HG03521 (cell line): Measurements from ENCODE around the gene C1orf115.
"Not testable (repeated sequence)": the region's sequence is repeated elsewhere in the genome, so short reads cannot be mapped to it uniquely, and the experiment has no call there.

ENCODE experiments used
- ATAC-seq: cut with Tn5 transposase; IDR thresholded peaks from one replicate; pipeline ENCODE4 v1.9.1; 2021; ENCODE audit warnings: mild to moderate bottlenecking, moderate library complexity; ENCODE audit not compliant: unreplicated experiment

The C1orf115 gene

DNA sequence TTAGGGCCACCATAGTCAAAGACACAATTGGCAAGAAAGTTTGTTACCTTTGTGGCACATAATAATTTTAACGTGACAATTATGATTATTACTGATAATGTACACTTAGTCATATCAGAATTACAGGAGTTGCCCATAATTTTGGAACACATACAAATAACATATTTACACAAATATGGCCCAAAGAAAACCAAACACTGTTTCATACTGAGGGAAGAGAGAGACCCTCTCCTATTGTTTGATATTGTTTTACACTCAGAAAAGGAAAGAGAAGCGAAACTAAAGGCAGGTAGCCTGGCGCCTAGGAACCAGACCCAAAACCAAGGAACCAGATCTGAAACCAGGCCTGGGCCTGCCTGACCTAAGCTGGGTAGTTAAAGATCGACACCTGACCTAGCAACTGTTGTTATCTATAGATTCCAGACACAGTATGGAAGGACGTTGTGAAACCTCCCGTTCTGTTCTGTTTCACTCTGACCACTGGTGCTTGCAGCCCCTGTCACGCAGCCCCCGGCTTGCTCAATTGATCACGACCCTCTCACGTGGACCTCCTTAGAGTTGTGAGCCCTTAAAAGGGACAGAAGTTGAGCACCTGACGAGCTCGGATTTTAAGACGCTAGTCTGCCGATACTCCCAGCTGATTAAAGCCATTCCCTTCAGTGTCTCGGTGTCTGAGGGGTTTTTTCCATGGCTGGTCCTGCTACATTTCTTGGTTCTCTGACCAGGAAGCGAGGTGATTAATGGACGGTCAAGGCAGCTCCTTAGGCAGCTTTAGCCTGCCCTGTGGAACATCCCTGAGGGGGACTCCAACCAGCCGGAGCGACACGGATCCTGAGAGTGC, 27.9 kb downstream of the C1orf115 start:
- no peak for ATAC-seq

DNA sequence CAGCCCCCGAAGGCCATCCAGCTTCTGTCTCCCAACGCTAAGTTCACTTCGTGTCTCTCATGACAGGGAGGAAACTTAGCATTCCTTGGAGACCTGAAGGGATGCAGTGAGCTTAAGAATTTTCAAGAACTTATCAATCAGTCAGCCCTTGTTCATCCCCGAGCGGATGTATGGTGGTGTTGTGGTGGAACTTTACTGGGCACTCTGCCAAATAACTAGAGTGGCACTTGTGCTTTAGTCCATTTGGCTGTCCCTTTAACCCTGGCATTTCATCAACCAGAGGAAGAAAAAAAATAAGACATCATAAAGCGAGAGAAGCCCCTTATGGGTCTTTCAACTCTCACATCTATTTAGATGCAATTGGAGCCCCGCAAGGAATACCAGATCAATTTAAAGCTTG, 31.1 kb downstream of the C1orf115 start:
- ATAC-seq, result not testable (repeated sequence)

DNA sequence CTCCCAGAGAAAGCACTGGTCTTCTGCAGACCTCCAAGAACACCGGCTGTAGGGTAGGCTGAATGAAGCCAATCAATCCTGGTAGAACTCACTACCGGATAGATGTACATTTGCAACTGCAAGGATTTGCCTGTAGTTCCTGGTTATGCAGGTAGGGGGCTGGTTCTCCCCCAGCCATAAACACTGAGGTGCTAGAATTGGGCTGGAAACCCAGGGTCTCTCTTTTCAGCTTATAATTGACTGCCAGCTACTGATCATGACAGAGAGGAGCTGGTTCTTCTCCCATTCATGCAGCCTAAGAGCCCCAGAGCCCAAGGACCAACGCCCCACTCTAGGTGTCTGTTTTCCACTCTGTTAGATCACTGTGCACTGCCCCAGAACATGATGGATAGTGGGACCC, 36.5 kb downstream of the C1orf115 start:
- no peak for ATAC-seq

DNA sequence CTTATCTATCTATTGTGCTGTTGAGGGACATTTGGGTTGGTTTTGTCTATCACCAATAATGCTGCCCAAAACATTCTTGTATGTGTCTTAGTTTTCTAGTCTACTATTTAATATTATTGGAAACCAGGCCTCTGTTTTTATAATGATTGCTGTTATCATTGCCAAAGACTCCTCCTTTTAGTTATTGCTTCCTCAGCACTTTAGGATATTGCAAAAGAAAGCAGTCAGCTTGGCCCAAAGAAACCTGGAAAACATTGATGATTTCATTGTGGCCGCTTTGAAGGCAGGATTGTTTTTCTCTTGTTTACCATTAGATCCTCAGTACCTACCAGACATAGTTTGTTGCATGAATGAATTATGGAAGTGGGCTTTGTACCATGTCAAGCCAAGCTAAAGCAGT, 37.4 kb downstream of the C1orf115 start:
- ATAC-seq, result no peak

DNA sequence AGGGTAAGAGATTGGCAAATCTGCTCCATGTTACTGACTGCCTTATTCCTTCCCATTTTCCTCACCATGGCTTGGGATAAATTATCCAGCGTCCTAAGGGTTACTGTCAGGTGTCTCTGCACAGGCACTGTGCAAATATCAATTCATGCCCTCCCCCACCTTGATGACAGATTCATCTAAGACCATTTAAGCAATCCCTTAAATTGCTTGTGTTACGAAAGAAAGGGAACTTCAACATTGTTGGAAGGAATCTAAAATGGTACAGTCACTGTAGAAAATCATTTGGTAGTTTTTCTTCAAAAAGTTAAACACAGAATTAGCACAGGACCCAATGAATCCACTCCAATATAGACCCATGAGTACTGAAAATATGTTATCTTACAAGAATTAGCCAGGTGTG, 40.3 kb downstream of the C1orf115 start:
- ATAC-seq, result no peak

DNA sequence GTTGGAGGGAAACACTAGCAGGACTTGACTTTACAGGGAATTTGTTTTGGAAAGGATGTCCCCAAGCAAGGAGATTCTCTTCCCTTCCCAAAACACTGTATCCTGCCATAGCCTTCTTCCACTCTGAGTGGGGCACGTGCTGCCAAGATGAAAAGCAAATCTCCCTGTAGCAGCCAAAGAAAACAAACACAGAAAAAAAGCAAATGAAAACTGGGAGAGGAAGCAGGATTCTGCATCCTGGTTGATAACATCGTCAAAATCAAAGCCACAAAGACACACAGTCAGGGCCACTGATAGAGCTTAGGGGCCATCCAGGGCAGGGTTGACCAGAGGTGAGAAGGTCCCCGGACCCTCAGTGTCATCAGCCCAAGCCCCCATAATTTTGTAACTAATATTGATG, 42.0 kb downstream of the C1orf115 start:
- ATAC-seq, result no peak

DNA sequence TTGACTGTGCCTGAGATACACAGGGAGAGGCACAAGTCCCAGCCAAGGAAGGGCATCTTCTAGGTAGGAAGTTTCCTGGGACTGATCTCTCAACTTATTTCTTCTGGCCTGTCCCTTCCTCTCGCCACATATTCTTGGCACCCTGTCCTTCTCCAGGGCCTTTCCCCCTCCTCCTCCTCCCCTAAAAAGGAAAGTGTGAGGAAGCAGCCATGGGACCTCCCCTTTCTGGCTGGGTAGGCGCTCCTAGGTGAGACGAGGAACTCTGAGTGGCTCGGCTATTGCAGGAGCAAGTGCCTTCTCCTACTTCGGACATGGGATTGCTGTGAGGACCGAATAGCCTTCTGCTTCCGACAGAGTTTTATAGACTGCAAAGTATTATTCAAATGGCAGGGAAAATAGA, 42.5 kb downstream of the C1orf115 start:
- ATAC-seq, result no peak

DNA sequence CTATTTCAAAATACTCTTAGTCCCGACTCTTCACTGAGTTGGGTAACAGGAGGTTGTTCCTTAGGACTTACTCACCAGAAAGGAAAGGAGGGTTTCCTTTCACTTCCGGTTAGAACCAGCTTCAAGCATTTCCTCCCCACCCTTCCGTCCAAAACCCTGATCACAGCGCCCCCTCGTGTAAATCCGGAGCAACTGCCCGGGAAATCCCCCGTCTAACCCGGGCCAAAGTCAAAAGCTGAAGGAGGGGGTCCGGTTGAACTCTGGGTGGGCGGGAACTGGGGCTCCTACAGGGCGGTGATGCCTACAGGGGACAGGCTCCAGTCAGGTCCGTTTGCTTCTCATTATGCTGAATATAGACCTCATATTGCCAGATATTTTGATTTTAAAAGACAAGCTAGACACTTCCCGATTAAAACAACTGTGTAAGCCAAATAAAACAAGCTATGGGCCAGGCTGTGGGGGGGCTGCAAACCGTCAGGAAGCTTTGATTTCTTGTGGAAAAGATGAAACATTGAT, 43.0 kb downstream of the C1orf115 start:
- peak; percentile 95 for ATAC-seq

DNA sequence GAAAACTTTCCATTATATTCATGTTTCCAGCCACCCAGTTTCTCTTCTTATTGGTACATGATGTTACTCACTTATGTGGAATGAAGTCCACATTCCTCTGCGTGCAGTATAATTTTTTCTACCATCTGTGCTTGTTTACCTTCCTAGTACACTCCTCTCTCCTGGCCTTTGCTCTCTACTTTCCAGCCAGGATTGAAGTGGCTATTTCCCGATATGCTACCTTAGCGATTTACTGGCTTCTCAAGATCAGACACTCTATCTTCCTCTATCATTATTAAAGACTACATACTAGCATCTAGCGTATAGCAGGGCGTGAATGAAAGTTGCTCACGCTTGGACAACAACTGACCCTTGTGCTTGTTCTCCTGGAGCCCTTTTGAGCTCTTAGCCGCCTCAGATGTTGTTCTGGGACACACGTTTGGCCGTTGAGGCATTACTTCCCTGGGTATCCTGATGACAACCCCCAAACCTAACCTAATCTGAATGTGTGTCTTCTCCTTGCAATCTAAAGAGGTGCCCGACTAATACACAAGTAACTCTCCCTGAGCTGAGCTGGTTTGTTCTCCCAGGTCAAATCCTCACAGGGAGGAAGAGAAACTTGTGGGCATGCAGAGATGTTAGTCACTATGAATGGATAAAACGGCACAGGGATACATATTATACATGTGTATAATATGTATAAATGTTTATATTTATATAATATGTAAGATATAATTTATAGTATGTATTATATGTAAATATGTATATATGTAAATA, 44.6 kb downstream of the C1orf115 start:
- no peak for ATAC-seq

DNA sequence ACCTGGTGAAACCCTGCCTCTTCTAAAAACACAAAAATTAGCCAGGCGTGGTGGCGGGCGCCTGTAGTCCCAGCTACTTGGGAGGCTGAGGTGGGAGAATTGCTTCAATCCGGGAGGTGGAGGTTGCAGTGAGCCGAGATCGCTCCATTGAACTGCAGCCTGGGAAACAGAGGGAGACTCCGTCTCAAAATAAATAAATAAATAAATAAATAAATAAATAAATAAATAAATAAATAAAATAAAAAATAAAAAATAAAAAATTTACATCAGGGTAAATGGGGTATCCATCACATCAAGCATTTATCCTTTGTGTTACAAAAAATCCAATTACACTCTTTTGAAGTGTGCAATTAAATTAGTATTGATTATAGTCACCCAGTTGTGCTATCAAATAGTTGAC, 46.1 kb downstream of the C1orf115 start:
- not testable (repeated sequence) for ATAC-seq

DNA sequence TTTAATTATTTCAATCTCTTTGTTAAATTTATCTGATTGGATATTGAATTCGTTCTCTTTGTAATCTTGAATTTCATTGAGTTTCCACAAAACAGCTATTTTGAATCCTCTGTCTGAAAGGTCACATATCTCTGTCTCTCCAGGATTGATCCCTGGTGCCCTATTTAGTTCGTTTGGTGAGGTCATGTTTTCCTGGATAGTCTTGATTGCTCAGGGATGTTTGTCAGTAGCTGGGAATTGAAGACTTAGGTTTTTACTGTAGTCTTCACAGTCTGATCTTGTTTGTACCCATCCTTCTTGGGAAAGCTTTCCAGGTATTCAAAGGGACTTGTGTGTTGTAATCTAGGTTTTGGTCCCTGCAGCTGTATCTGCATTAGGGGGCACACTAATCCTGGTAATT, 51.2 kb downstream of the C1orf115 start:
- ATAC-seq, result no peak

DNA sequence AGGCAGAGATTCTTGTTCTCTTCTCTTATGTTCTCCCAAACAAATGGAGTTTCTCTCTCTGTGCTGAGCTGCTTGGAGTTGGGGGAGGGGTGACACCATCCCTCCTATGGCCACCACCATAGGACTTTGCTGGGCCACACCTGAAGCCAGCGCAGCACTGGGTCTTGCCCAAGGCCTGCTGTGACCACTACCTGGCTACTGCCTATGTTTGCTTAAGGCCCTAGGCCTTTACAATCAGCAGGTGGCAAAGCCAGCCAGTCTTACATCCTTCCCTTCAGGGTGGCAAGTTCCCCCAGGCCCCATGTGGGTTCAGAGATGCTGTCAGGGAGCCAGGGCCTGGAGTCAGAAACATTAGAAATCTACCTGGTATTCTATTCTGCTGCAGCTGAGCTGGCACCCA, 51.7 kb downstream of the C1orf115 start:
- no peak for ATAC-seq

DNA sequence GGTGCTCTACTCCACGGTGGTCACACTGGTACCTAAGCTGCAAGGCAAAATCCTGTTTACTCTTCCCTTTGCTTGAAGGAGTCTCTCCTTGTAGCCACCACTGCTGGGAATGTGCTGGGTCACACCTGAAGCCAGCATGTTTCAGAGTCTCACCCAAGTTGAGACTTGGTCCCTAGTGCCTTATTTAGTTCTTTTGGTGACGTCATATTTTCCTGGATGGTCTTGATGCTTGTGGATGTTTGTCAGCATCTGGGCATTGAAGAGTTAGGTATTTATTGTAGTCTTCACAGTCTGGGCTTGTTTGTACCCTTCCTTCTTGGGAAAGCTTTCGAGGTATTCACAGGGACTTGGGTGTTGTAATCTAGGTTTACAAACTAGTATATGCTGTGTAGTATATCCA, 52.4 kb downstream of the C1orf115 start:
- no peak for ATAC-seq

DNA sequence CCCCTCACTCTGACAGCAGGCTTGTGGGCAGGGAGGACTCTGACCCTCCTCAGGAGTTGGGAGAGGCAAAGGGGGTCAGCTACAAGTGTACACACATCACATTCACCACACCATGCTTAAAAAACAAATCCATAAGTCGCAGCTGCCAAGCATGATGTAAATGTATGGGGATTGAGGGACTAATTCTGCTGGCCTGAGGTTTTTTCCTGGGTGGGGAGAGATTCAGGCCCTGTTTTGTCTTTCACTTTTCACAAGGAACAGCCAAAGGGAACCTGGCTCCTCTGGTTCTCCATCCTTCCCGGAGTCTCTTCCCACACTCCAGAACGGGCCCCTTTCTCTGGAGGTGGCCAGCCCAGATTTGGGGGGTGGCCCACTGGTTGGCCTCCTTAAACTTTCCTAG, 56.7 kb downstream of the C1orf115 start:
- no peak for ATAC-seq

DNA sequence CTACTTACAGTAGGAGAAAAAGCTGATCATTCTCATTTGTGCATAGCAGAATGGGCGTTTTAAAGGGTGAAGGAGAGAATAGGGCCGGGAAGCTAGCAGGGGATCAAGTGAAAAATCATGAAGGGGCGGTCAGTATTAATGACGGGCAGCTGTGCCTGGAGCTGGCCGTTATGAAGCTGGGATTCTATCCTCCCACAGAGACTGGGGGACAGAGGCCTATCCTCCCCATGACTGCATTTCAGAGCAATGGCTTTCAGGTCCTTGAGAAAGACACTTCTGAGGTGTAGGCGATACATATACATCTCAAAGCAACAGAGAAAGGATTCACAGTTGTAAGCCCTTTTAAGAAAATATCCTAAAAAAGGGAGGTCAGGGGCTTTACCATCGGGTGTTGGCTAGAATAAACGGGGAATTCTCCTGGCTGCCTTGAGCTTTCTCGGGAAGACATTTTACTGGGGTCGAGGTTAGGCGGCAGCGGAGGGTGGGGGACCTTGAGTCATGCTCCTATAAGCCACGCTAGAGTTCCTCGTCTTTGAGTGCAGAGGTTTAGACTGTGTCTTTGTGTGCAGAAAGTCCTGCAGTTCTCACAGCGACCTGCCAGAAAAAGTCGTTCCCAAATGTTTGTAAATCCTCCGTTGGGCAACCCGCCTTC, 57.4 kb downstream of the C1orf115 start:
- ATAC-seq, result no peak

DNA sequence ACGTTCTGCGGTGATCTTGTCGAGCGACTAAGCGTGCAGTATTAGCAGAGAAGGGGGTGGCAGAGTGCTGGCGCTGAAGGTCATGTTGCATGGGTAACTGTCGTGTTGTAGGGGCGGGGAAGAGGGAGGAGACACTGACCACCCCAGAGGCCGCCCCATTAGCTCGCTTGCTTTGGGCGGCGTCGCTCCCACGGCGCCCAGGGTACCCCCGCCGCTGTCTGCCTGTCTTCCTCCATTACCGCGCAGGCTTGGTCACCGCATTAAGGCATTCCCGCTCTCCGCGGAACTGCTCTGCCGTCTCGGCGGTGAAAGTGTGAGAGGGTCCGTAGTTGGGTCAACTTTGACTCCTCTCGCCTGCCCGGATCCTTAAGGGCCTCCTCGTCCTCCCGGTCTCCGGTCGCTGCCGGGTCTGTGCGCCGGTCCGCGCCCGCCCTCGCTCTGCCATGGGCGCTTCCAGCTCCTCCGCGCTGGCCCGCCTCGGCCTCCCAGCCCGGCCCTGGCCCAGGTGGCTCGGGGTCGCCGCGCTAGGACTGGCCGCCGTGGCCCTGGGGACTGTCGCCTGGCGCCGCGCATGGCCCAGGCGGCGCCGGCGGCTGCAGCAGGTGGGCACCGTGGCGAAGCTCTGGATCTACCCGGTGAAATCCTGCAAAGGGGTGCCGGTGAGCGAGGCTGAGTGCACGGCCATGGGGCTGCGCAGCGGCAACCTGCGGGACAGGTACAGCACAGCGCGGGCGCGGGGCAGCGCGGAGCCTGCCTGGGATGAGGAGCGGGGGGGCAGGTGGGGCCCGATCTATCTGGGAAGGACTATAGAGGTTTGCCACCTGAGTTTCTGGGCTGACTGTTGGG, 58.1 kb downstream of the C1orf115 start, which contains the start of gene MTARC2:
TSS of gene MTARC2 (plus strand) at position 234 of the 846 bp plus-strand sequence. CDS start at position 444, 210 bp downstream.
- peak; percentile 81 for ATAC-seq
